NT2/D1 (cell line): ENCODE results near the gene EHD1.

Source experiments
- SUZ12 ChIP-seq: IDR thresholded peaks from 2 replicates; pipeline ENCODE4 v1.6.1; 2011; ENCODE audit not compliant: insufficient read length, insufficient read depth; ENCODE audit errors: extremely low read depth
- YY1 ChIP-seq: IDR thresholded peaks from 2 replicates; pipeline ENCODE4 v1.6.1; 2011; ENCODE audit not compliant: insufficient read length, insufficient read depth
- ZNF274 ChIP-seq: IDR thresholded peaks from 2 replicates; pipeline ENCODE4 v1.6.1; 2011; ENCODE audit warnings: mild to moderate bottlenecking, low read depth, low read length

DNA sequence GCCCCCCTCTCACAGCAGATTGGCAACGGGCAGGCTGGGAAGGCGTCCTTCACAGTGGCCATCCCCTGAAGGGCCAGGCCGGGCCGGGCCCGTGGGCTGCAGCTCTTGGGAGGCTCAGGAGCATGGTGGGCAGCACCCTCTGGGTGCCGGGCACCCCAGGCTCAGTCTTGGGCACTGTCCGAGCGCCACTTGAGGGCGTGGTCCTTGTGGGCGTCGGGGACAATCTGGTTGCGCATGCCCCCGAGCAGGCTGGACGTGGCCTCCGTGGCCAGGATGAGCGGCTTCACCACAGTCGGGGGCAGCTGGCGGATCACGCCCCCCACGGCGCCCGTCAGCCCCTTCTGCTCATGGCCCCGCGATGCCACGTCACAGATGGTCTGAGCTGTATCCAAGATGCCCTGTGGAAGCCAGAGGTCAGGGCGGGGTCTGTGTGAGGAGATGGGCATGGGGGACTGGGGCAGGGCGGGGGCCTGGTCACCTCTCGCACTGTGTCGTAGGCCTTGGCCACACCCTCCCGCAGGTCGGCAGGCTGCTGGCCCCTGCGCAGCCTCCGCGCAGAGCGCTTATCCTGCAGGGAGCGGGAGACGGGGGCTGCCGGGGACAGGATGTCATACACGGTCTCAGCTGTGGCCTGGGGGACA is 16.5 kb upstream of the EHD1 start:
- TF ChIP-seq YY1: no peak
- no peak for TF ChIP-seq ZNF274
- no peak for TF ChIP-seq SUZ12
